ENCODE measurements around the gene FAF1. TPM values are rescaled to one million over a fixed set of nuclear protein-coding genes. Genes with fewer than 3 reads are reported as not detected.

Gene FAF1
- total and polyA plus RNA-seq, 2 donors (not counting 3 experiments of a cell fraction or from before 2014, with no cell fraction given) = 9.0 to 57.6 TPM

GRCh38 chr1:51000651-51001050 lies 40.6 kb upstream of the FAF1 start:
- Histone ChIP-seq H3K36me3 (ENCODE audit: control insufficient read depth in 2 of 2, extremely low read depth in 1 of 2, insufficient read depth in 2 of 2, low read length in 2 of 2) (no peaks in the 10 kb centered on the region), H4K20me1 (replicated peaks; ENCODE audit: control insufficient read depth, extremely low read depth, insufficient read depth, low read length) (no peaks in the 10 kb centered on the region), H3K9ac (replicated peaks; ENCODE audit: extremely low read depth, insufficient read depth, low read length) (no peak overlapping the region), H3K79me2 (ENCODE audit: control insufficient read depth, insufficient read depth, low read length) (no peaks in the 10 kb centered on the region), H3K27me3 (ENCODE audit: control insufficient read depth in 2 of 2, insufficient read depth in 2 of 2, low read length in 2 of 2) (no peaks in the 10 kb centered on the region), H3K4me2 (ENCODE audit: insufficient read depth, low read length) (no peak overlapping the region), H3K4me3 (replicated peaks in 1 of 3; ENCODE audit: insufficient read depth in 1 of 3, low read depth in 1 of 3, low read length in 3 of 3) (no peak overlapping the region), H3K27ac (ENCODE audit: insufficient read depth, low read depth, low read length) (no peak overlapping the region), H3K9me1 (replicated peaks; ENCODE audit: control insufficient read depth, extremely low read depth, insufficient read depth, low read length) (no peaks in the 10 kb centered on the region), H3K4me1 (ENCODE audit: control insufficient read depth, extremely low read depth, insufficient read depth, low read length) (no peaks in the 10 kb centered on the region), H3K9me3 (replicated peaks; ENCODE audit: control insufficient read depth, insufficient read depth, low read length) (no peaks in the 10 kb centered on the region), H2AFZ (ENCODE audit: low read depth, low read length) (no peak overlapping the region)
- no TSS peak for BruUV-seq (replicated peaks)
- TF ChIP-seq JUN (IDR thresholded peaks at IDR 0.05; ENCODE audit: borderline replicate concordance, insufficient read depth, insufficient read length, low read depth) (no peak), GATA2 (IDR thresholded peaks at IDR 0.05; ENCODE audit: insufficient read depth, insufficient read length, low read depth, low read length) (no peak), POLR2AphosphoS5 (IDR thresholded peaks at IDR 0.05; ENCODE audit: insufficient read depth, low read depth, low read length) (no peak), MYC (IDR thresholded peaks at IDR 0.05; ENCODE audit: low read depth, low read length) (no peak), EZH2 (IDR thresholded peaks at IDR 0.05; ENCODE audit: borderline replicate concordance, low read depth, low read length, severe bottlenecking) (no peak), FOS (IDR thresholded peaks at IDR 0.05; ENCODE audit: borderline replicate concordance, insufficient read depth, low read length) (no peak), POLR2A (IDR thresholded peaks at IDR 0.05; ENCODE audit: low read depth, low read length) (no peak)
- TF ChIP-seq, protein P1, sequence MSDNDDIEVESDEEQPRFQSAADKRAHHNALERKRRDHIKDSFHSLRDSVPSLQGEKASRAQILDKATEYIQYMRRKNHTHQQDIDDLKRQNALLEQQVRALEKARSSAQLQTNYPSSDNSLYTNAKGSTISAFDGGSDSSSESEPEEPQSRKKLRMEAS (IDR thresholded peaks at IDR 0.05; ENCODE audit: insufficient read depth, insufficient read length) = no peak
- TF ChIP-seq, protein P2, sequence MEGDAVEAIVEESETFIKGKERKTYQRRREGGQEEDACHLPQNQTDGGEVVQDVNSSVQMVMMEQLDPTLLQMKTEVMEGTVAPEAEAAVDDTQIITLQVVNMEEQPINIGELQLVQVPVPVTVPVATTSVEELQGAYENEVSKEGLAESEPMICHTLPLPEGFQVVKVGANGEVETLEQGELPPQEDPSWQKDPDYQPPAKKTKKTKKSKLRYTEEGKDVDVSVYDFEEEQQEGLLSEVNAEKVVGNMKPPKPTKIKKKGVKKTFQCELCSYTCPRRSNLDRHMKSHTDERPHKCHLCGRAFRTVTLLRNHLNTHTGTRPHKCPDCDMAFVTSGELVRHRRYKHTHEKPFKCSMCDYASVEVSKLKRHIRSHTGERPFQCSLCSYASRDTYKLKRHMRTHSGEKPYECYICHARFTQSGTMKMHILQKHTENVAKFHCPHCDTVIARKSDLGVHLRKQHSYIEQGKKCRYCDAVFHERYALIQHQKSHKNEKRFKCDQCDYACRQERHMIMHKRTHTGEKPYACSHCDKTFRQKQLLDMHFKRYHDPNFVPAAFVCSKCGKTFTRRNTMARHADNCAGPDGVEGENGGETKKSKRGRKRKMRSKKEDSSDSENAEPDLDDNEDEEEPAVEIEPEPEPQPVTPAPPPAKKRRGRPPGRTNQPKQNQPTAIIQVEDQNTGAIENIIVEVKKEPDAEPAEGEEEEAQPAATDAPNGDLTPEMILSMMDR (IDR thresholded peaks at IDR 0.05; ENCODE audit: extremely low read depth in 1 of 2, insufficient read depth in 1 of 2, low read depth in 1 of 2, low read length in 2 of 2) = no peak
- dilution Hi-C loops (cut with MboI; ENCODE audit: extremely low pct_ligation_motif_present, low sequenced_read_pairs) = no loop called here
- CTCF ChIA-PET = interaction anchor here (1.8 kb wide), 1 partner anchor 71 kb away, joined by 4 read pairs; no protein-coding TSS in a partner anchor
- DNase-seq (ENCODE audit: low read depth, low spot score) (no peak), FAIRE-seq (no peak)
- POLR2A ChIA-PET = no interaction called here
- intact Hi-C loops (cut with micrococcal nuclease) = no loop called here
